HepG2 (cell line): ENCODE data around the gene HMGN4. TPM values are rescaled to one million over a fixed set of nuclear protein-coding genes. Genes with fewer than 3 reads are reported as not detected.

Source experiments
- ATF7 ChIP-seq, 2 experiments: fragments of 450-650 bp in 1 of 2; sonication (generic) in 1 of 2; formaldehyde crosslinking in 1 of 2; IDR thresholded peaks; 2 replicates each; pipeline versions ENCODE4 v1.4.0 to v1.6.1; 2016 to 2020; ENCODE audit warnings: antibody characterized with exemption in 1 of 2, mild to moderate bottlenecking in 1 of 2, missing genetic modification reagents in 1 of 2
- CEBPG ChIP-seq: IDR thresholded peaks from 2 replicates; pipeline ENCODE4 v1.6.1; 2016
- DPF2 ChIP-seq: sonication (generic); formaldehyde crosslinking; IDR thresholded peaks from 2 replicates; pipeline ENCODE4 v1.4.0; 2020; ENCODE audit warnings: mild to moderate bottlenecking, low read depth, missing genetic modification reagents, borderline replicate concordance
- DRAP1 ChIP-seq: IDR thresholded peaks from 2 replicates; pipeline ENCODE4 v1.6.1; 2016; ENCODE audit warnings: missing genetic modification reagents, missing compliant biosample characterization
- FOXK1 ChIP-seq: sonication (generic); formaldehyde crosslinking; IDR thresholded peaks from 2 replicates; pipeline ENCODE4 v1.4.0; 2020; ENCODE audit warnings: low read depth, missing genetic modification reagents, borderline replicate concordance
- HMGXB3 ChIP-seq: sonication (generic); formaldehyde crosslinking; IDR thresholded peaks from 2 replicates; pipeline ENCODE4 v1.4.0; 2020; ENCODE audit warnings: missing genetic modification reagents, borderline replicate concordance
- IRF2 ChIP-seq: IDR thresholded peaks from 2 replicates; pipeline ENCODE4 v1.6.1; 2018; ENCODE audit warnings: missing genetic modification reagents, missing compliant biosample characterization
- MEIS2 ChIP-seq: sonication (generic); formaldehyde crosslinking; IDR thresholded peaks from 2 replicates; pipeline ENCODE4 v1.9.0; 2021; ENCODE audit warnings: mild to moderate bottlenecking, missing genetic modification reagents
- MXD4 ChIP-seq: IDR thresholded peaks from 2 replicates; pipeline ENCODE4 v1.6.1; 2016; ENCODE audit warnings: mild to moderate bottlenecking, missing biosample characterization, missing genetic modification reagents
- MXI1 ChIP-seq: IDR thresholded peaks from 3 replicates; pipeline ENCODE4 v1.6.1; 2012; ENCODE audit warnings: low read depth, low read length, inconsistent platforms, borderline replicate concordance
- NFIC ChIP-seq: IDR thresholded peaks from 2 replicates; pipeline ENCODE4 v1.6.1; 2012; ENCODE audit warnings: mild to moderate bottlenecking, low read length, inconsistent platforms
- POLR2AphosphoS2 ChIP-seq: IDR thresholded peaks from 2 replicates; pipeline ENCODE4 v1.6.1; 2011; ENCODE audit warnings: low read depth, low read length, improper control_type of control experiment
- PPARG ChIP-seq: conservative IDR thresholded peaks from 2 replicates; pipeline ENCODE4 v1.6.1; 2016; ENCODE audit warnings: missing biosample characterization, missing genetic modification reagents
- ZBTB7A ChIP-seq: sonication (generic); formaldehyde crosslinking; IDR thresholded peaks from 2 replicates; pipeline ENCODE4 v1.8.0; 2022; ENCODE audit warnings: mild to moderate bottlenecking, missing genetic modification reagents
- ZNF446 ChIP-seq: sonication (generic); formaldehyde crosslinking; IDR thresholded peaks from 2 replicates; pipeline ENCODE4 v1.5.0; 2020; ENCODE audit warnings: mild to moderate bottlenecking, missing genetic modification reagents
- ZNF451 ChIP-seq: sonication (generic); formaldehyde crosslinking; IDR thresholded peaks from 2 replicates; pipeline ENCODE4 v1.5.0; 2020; ENCODE audit warnings: mild to moderate bottlenecking, missing genetic modification reagents
- ZNF629 ChIP-seq: sonication (generic); formaldehyde crosslinking; conservative IDR thresholded peaks from 2 replicates; pipeline ENCODE4 v1.5.0; 2020; ENCODE audit warnings: missing genetic modification reagents
- ZNF83 ChIP-seq: sonication (generic); formaldehyde crosslinking; IDR thresholded peaks from 2 replicates; pipeline ENCODE4 v1.4.0; 2020; ENCODE audit warnings: missing genetic modification reagents, mild to moderate bottlenecking, borderline replicate concordance
- ZSCAN9 ChIP-seq: IDR thresholded peaks from 2 replicates; pipeline ENCODE4 v1.6.1; 2016; ENCODE audit warnings: borderline replicate concordance
- polyA plus RNA-seq, 8 experiments: library from polyadenylated mRNA; depleted of rRNA in 3 of 8; stranded (reverse) in 7 of 8; unstranded in 1 of 8; fragments of >200 nt; fragmentation: Illumina TruSeq in 4 of 8; extraction: Trizol in 4 of 8; gene quantifications; 2 replicates each; pipeline versions ENCODE4 v1.2.1 to v1.2.3, GENCODE V29; 2011 to 2016; ENCODE audit warnings: low read depth in 4 of 8, missing spikeins in 1 of 8, mixed read lengths in 1 of 8; ENCODE audit not compliant: insufficient read depth in 1 of 8
- total RNA-seq, 5 experiments: library from RNA; depleted of rRNA; stranded (reverse); fragments of >200 nt; fragmentation: Illumina TruSeq; extraction: Trizol; gene quantifications; 2 replicates each; pipeline ENCODE4 v1.2.3, GENCODE V29; 2016; ENCODE audit warnings: low read depth in 1 of 5
- TF ChIP-seq, protein P1 (sequence below): sonication (generic); formaldehyde crosslinking; IDR thresholded peaks from 2 replicates; pipeline ENCODE4 v1.4.0; 2020; ENCODE audit warnings: mild to moderate bottlenecking, missing genetic modification reagents
- TF ChIP-seq, protein P2 (sequence below): sonication (generic); formaldehyde crosslinking; IDR thresholded peaks from 2 replicates; pipeline ENCODE4 v1.4.0; 2020; ENCODE audit warnings: missing genetic modification reagents, borderline replicate concordance
- TF ChIP-seq, protein P3 (sequence below): sonication (generic); formaldehyde crosslinking; IDR thresholded peaks from 2 replicates; pipeline ENCODE4 v1.9.0; 2021; ENCODE audit warnings: missing genetic modification reagents, mild to moderate bottlenecking, borderline replicate concordance

Gene HMGN4
- total and polyA plus RNA-seq, 2 of the 13 experiments (the other 11 are each of a cell fraction or from before 2014, with no cell fraction given) = 39.9 to 52.1 TPM

- peak; percentile 67; the same call in 1 of the 2 replicates for TF ChIP-seq HMGXB3 (CRISPR knock-in tag)
- peak; percentile 79 for TF ChIP-seq PPARG (CRISPR knock-in tag)
- TF ChIP-seq, protein P1, sequence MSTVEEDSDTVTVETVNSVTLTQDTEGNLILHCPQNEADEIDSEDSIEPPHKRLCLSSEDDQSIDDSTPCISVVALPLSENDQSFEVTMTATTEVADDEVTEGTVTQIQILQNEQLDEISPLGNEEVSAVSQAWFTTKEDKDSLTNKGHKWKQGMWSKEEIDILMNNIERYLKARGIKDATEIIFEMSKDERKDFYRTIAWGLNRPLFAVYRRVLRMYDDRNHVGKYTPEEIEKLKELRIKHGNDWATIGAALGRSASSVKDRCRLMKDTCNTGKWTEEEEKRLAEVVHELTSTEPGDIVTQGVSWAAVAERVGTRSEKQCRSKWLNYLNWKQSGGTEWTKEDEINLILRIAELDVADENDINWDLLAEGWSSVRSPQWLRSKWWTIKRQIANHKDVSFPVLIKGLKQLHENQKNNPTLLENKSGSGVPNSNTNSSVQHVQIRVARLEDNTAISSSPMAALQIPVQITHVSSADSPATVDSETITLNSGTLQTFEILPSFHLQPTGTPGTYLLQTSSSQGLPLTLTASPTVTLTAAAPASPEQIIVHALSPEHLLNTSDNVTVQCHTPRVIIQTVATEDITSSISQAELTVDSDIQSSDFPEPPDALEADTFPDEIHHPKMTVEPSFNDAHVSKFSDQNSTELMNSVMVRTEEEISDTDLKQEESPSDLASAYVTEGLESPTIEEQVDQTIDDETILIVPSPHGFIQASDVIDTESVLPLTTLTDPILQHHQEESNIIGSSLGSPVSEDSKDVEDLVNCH = no peak
- no peak for TF ChIP-seq ZNF446 (CRISPR knock-in tag)
- no peak for TF ChIP-seq ZNF83 (CRISPR knock-in tag)
- TF ChIP-seq ATF7 (IDR thresholded peaks at IDR 0.05) = no peak
- TF ChIP-seq ATF7 (CRISPR knock-in tag; IDR thresholded peaks at IDR 0.05) = no peak
- TF ChIP-seq NFIC = no peak
- TF ChIP-seq MXD4 (CRISPR knock-in tag) = no peak
- no peak for TF ChIP-seq ZNF451 (CRISPR knock-in tag)
- peak; percentile 72; the same call in 1 of the 2 replicates for TF ChIP-seq ZSCAN9 (CRISPR knock-in tag)
- TF ChIP-seq DRAP1 (CRISPR knock-in tag) = peak; percentile 60
- TF ChIP-seq, protein P2, sequence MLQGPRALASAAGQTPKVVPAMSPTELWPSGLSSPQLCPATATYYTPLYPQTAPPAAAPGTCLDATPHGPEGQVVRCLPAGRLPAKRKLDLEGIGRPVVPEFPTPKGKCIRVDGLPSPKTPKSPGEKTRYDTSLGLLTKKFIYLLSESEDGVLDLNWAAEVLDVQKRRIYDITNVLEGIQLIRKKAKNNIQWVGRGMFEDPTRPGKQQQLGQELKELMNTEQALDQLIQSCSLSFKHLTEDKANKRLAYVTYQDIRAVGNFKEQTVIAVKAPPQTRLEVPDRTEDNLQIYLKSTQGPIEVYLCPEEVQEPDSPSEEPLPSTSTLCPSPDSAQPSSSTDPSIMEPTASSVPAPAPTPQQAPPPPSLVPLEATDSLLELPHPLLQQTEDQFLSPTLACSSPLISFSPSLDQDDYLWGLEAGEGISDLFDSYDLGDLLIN (CRISPR knock-in tag) = no peak
- no peak for TF ChIP-seq ZBTB7A (CRISPR knock-in tag)
- peak; percentile 68; the same call in 1 of the 2 replicates for TF ChIP-seq IRF2
- no peak for TF ChIP-seq POLR2AphosphoS2
- TF ChIP-seq DPF2 (CRISPR knock-in tag) = no peak; the same call in 1 of the 2 replicates
- TF ChIP-seq, protein P3, sequence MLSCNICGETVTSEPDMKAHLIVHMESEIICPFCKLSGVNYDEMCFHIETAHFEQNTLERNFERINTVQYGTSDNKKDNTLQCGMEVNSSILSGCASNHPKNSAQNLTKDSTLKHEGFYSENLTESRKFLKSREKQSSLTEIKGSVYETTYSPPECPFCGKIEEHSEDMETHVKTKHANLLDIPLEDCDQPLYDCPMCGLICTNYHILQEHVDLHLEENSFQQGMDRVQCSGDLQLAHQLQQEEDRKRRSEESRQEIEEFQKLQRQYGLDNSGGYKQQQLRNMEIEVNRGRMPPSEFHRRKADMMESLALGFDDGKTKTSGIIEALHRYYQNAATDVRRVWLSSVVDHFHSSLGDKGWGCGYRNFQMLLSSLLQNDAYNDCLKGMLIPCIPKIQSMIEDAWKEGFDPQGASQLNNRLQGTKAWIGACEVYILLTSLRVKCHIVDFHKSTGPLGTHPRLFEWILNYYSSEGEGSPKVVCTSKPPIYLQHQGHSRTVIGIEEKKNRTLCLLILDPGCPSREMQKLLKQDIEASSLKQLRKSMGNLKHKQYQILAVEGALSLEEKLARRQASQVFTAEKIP (CRISPR knock-in tag) = no peak
- no peak for TF ChIP-seq MEIS2 (CRISPR knock-in tag)
- TF ChIP-seq ZNF629 = no peak
- TF ChIP-seq MXI1 = peak; percentile 32; the same call in 1 of the 3 replicates
- no peak for TF ChIP-seq CEBPG (CRISPR knock-in tag)
- TF ChIP-seq FOXK1 (CRISPR knock-in tag) = no peak; the same call in 1 of the 2 replicates
Measured at GRCh38 chr6:26514984-26515383, 23.2 kb upstream of the HMGN4 start (continued).
